Transverse colon (tissue), 4 donors: ENCODE results near the gene IFIT2. TPM values are rescaled to one million over a fixed set of nuclear protein-coding genes. Genes with fewer than 3 reads are reported as not detected.

Source experiments
- DNase-seq: peaks from one replicate; pipeline ENCODE4 v3.0.0-alpha.2; 2019
- H3K27ac ChIP-seq, 4 donors: fragments of 200-600 bp; sonication (generic); 2 replicates each; pipeline ENCODE4 v1.5.1; 2016 to 2018; ENCODE audit warnings: inconsistent platforms in 4 of 4
- H3K27me3 ChIP-seq: fragments of 200-600 bp; sonication (generic); 2 replicates; pipeline ENCODE4 v1.5.1; 2017; ENCODE audit warnings: inconsistent platforms
- H3K36me3 ChIP-seq, 4 donors: fragments of 200-600 bp; sonication (generic); 2 replicates each; pipeline ENCODE4 v1.5.1; 2017 to 2019; ENCODE audit warnings: inconsistent platforms in 4 of 4
- H3K4me1 ChIP-seq, 4 donors: fragments of 200-600 bp; sonication (generic); 2 replicates each; pipeline ENCODE4 v1.5.1; 2017 to 2020; ENCODE audit warnings: inconsistent platforms in 4 of 4
- H3K4me3 ChIP-seq, 4 donors: fragments of 200-600 bp; sonication (generic); 1 replicate in 1 of 4; 2 replicates in 3 of 4; pipeline versions ENCODE4 v1.5.1 to v1.6.1; 2017 to 2019; ENCODE audit warnings: inconsistent platforms in 4 of 4
- H3K9me3 ChIP-seq, 2 donors: fragments of 200-600 bp; sonication (generic); 2 replicates each; pipeline ENCODE4 v1.5.1; 2017 to 2019; ENCODE audit warnings: inconsistent platforms in 2 of 2
- CTCF ChIP-seq, 5 experiments: fragments of 200-600 bp in 3 of 5; fragments of 450-650 bp in 2 of 5; sonication (generic) in 3 of 5; IDR thresholded peaks; 1 replicate in 2 of 5; 2 replicates in 3 of 5; pipeline ENCODE4 v1.5.1; 2016 to 2017; ENCODE audit warnings: antibody characterized with exemption in 5 of 5, inconsistent platforms in 3 of 5, mild to moderate bottlenecking in 2 of 5, moderate library complexity in 1 of 5
- EP300 ChIP-seq: sonication (generic); formaldehyde crosslinking; IDR thresholded peaks from one replicate; pipeline ENCODE4 v1.6.1; 2017; ENCODE audit warnings: antibody characterized with exemption, low read depth
- POLR2A ChIP-seq: fragments of 450-650 bp; IDR thresholded peaks from one replicate; pipeline ENCODE4 v1.6.1; 2016; ENCODE audit warnings: antibody characterized with exemption, mild to moderate bottlenecking, moderate library complexity
- POLR2AphosphoS5 ChIP-seq, 3 donors: sonication (generic); formaldehyde crosslinking; IDR thresholded peaks; one replicate each; pipeline ENCODE4 v1.6.1; 2016; ENCODE audit warnings: antibody characterized with exemption in 3 of 3
- WGBS, 2 donors: methylation state at CpG; one replicate each; pipeline ENCODE4 v1.1.5; 2018; ENCODE audit warnings: low coverage in 1 of 2; 5-methylcytosine and 5-hydroxymethylcytosine counted together
- in situ Hi-C, 4 donors: fragments of 200-750 bp; cut with MboI; loops; one replicate each; pipeline versions ENCODE4 v1.15.0 to v1.15.1; 2017; ENCODE audit warnings: low sequenced_read_pairs in 3 of 4, low pct_ligation_motif_present in 1 of 4, low pct_unique_long_range_greater_than_20kb in 1 of 4
- intact Hi-C: fragments of 100-400 bp; cut with DNase I; formaldehyde crosslinking; loops from one replicate; pipeline ENCODE4 v1.15.1; 2023; ENCODE audit warnings: low total_unique reads
- total RNA-seq, 4 donors: library from RNA; depleted of rRNA; stranded (reverse); fragments of >200 nt; gene quantifications; one replicate each; pipeline ENCODE4 v1.1.0, GENCODE V29; 2016

IFIT2 gene
- total RNA-seq, 4 donors from 2014 or later, result 0.20 to 7.0 (median 2.3) TPM

GRCh38 chr10:89256340-89256739 lies 45.5 kb upstream of the IFIT2 start:
- Histone ChIP-seq H3K4me3 (no peak overlapping the region), H3K36me3 (no peaks in the 10 kb centered on the region), H3K9me3 (no peaks in the 10 kb centered on the region), H3K4me1 (peaks cover 0 to 12% (median 4%) of the 10 kb centered on the region in 4 donors), H3K27ac (no peak overlapping the region), H3K27me3 (no peaks in the 10 kb centered on the region)
- in situ Hi-C loops (loop anchor here in 2 of 4 donors (5.0 to 10.0 kb wide), 2 partner anchors 298 to 311 kb away; no protein-coding TSS in a partner anchor), intact Hi-C loops (no loop called here)
- no peak for DNase-seq
- 63 to 72% methylated on average over 3 of the region's 3 CpGs for WGBS, 2 donors
- TF ChIP-seq EP300 (no peak), CTCF (IDR thresholded peaks at IDR 0.05) (no peak), POLR2AphosphoS5 (IDR thresholded peaks at IDR 0.05) (no peak), POLR2A (no peak)

GRCh38 chr10:89256962-89257361 lies 44.9 kb upstream of the IFIT2 start:
- in situ Hi-C loops, result loop anchor here in 2 of 4 donors (5.0 to 10.0 kb wide), 2 partner anchors 298 to 310 kb away; no protein-coding TSS in a partner anchor
- Histone ChIP-seq H3K4me1 (peaks cover 0 to 11% (median 4%) of the 10 kb centered on the region in 4 donors), H3K36me3 (no peaks in the 10 kb centered on the region), H3K27ac (no peak overlapping the region), H3K27me3 (no peaks in the 10 kb centered on the region), H3K4me3 (no peak overlapping the region), H3K9me3 (no peaks in the 10 kb centered on the region)
- WGBS, 2 donors, result 58 to 68% methylated on average over 1 of the region's 1 CpG
- TF ChIP-seq POLR2A, result no peak
- no peak for TF ChIP-seq CTCF (IDR thresholded peaks at IDR 0.05)
- TF ChIP-seq POLR2AphosphoS5 (IDR thresholded peaks at IDR 0.05), result no peak
- TF ChIP-seq EP300, result no peak
- DNase-seq, result no peak
- intact Hi-C loops, result no loop called here

- Histone ChIP-seq H3K27ac (no peak overlapping the region), H3K27me3 (no peaks in the 10 kb centered on the region), H3K4me1 (peaks cover 0 to 7% (median 4%) of the 10 kb centered on the region in 4 donors), H3K36me3 (no peaks in the 10 kb centered on the region), H3K9me3 (no peaks in the 10 kb centered on the region), H3K4me3 (no peak overlapping the region)
- in situ Hi-C loops (loop anchor here in 2 of 4 donors (5.0 to 10.0 kb wide), 2 partner anchors 297 to 310 kb away; no protein-coding TSS in a partner anchor), intact Hi-C loops (no loop called here)
- TF ChIP-seq EP300, result no peak
- no peak for TF ChIP-seq POLR2A
- no peak for DNase-seq
- 47 to 54% methylated on average over 2 of the region's 2 CpGs for WGBS, 2 donors
Observed at GRCh38 chr10:89257581-89257980, 44.3 kb upstream of the IFIT2 start.

GRCh38 chr10:89258881-89259280 lies 43.0 kb upstream of the IFIT2 start:
- Histone ChIP-seq H3K36me3 (no peaks in the 10 kb centered on the region), H3K27ac (no peak overlapping the region), H3K4me1 (peaks cover 0 to 7% (median 4%) of the 10 kb centered on the region in 4 donors), H3K4me3 (no peak overlapping the region), H3K9me3 (no peaks in the 10 kb centered on the region), H3K27me3 (no peaks in the 10 kb centered on the region)
- 60 to 81% methylated on average over 1 of the region's 1 CpG for WGBS, 2 donors
- TF ChIP-seq POLR2AphosphoS5 (IDR thresholded peaks at IDR 0.05) (no peak), CTCF (IDR thresholded peaks at IDR 0.05) (no peak), POLR2A (no peak), EP300 (no peak)
- no peak for DNase-seq
- in situ Hi-C loops, result loop anchor here in 2 of 4 donors (5.0 to 10.0 kb wide), 2 partner anchors 296 to 308 kb away; no protein-coding TSS in a partner anchor
- intact Hi-C loops, result no loop called here
